NK-92 treated with Interleukin-12 subunit alpha and Interleukin-12 subunit beta, amount 100 ng/mL, for 24 hours (cell line): ENCODE measurements around the gene SFSWAP.

ENCODE experiments used
- DNase-seq: peaks from one replicate; lab custom pipeline; 2025; lab: John Stamatoyannopoulos, UW

Gene SFSWAP

GRCh38 chr12:131835616-131836171, 124.8 kb downstream of the SFSWAP start:
- no peak for DNase-seq

- DNase-seq, result no peak
These were observed 125.3 kb downstream of the SFSWAP start for GRCh38 chr12:131836193-131836592.

GRCh38 chr12:131836714-131837397, 126.0 kb downstream of the SFSWAP start:
- DNase-seq, result no peak

GRCh38 chr12:131840643-131841416, 129.9 kb downstream of the SFSWAP start:
- DNase-seq, result no peak

- DNase-seq, result no peak
These were observed 130.7 kb downstream of the SFSWAP start for GRCh38 chr12:131841547-131841946.

- DNase-seq, result no peak
These were observed 131.3 kb downstream of the SFSWAP start for GRCh38 chr12:131842169-131842568.

GRCh38 chr12:131843527-131843926, 132.6 kb downstream of the SFSWAP start:
- no peak for DNase-seq

GRCh38 chr12:131844140-131844539, 133.2 kb downstream of the SFSWAP start:
- DNase-seq, result no peak

GRCh38 chr12:131844656-131845055, 133.8 kb downstream of the SFSWAP start:
- DNase-seq, result no peak

GRCh38 chr12:131845121-131845520, 134.2 kb downstream of the SFSWAP start:
- no peak for DNase-seq

GRCh38 chr12:131847456-131847855, 136.6 kb downstream of the SFSWAP start:
- no peak for DNase-seq

GRCh38 chr12:131848753-131849152, 137.9 kb downstream of the SFSWAP start:
- no peak for DNase-seq
